Measurements from ENCODE around the gene IGF2R.

DNA sequence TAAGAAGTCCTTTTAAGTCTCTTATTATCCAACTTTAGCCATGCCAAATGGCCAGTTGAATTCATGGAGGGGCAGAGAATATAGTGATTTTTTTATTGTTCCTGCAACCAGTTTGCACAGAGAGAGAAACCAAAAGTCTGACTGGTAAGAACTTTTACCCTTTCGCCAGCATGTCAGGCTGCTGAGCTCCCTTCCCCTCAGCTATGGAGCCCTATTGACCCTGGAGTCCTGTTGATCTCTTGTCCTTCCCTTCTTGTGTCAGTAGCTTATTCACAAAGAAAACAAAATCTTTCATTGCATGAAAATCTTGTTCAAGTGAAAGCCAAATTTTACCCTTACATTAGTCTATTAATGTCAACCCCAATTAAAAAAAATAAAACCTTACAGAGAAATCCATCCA is 151.2 kb downstream of the IGF2R start:
- no peak for TF ChIP-seq HNRNPLL (IDR thresholded peaks at IDR 0.05; ENCODE audit: low read depth, low read length, poor library complexity, severe bottlenecking)
- TF ChIP-seq POLR2AphosphoS5 (IDR thresholded peaks at IDR 0.05; ENCODE audit: low read depth, low read length): no peak
- TF ChIP-seq ZNF773 (CRISPR knock-in tag; IDR thresholded peaks at IDR 0.05; ENCODE audit: borderline replicate concordance): no peak
- TF ChIP-seq, protein P1, sequence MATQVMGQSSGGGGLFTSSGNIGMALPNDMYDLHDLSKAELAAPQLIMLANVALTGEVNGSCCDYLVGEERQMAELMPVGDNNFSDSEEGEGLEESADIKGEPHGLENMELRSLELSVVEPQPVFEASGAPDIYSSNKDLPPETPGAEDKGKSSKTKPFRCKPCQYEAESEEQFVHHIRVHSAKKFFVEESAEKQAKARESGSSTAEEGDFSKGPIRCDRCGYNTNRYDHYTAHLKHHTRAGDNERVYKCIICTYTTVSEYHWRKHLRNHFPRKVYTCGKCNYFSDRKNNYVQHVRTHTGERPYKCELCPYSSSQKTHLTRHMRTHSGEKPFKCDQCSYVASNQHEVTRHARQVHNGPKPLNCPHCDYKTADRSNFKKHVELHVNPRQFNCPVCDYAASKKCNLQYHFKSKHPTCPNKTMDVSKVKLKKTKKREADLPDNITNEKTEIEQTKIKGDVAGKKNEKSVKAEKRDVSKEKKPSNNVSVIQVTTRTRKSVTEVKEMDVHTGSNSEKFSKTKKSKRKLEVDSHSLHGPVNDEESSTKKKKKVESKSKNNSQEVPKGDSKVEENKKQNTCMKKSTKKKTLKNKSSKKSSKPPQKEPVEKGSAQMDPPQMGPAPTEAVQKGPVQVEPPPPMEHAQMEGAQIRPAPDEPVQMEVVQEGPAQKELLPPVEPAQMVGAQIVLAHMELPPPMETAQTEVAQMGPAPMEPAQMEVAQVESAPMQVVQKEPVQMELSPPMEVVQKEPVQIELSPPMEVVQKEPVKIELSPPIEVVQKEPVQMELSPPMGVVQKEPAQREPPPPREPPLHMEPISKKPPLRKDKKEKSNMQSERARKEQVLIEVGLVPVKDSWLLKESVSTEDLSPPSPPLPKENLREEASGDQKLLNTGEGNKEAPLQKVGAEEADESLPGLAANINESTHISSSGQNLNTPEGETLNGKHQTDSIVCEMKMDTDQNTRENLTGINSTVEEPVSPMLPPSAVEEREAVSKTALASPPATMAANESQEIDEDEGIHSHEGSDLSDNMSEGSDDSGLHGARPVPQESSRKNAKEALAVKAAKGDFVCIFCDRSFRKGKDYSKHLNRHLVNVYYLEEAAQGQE (IDR thresholded peaks at IDR 0.05; ENCODE audit: borderline replicate concordance in 1 of 2, low read depth in 1 of 2, low read length in 2 of 2): no peak
- no peak for TF ChIP-seq POLR2A (IDR thresholded peaks at IDR 0.05; ENCODE audit: insufficient read depth in 1 of 2, low read depth in 2 of 2, low read length in 2 of 2)

All from HepG2 (cell line).